ENCODE results near the gene FOSL2.

FOSL2 gene

DNA sequence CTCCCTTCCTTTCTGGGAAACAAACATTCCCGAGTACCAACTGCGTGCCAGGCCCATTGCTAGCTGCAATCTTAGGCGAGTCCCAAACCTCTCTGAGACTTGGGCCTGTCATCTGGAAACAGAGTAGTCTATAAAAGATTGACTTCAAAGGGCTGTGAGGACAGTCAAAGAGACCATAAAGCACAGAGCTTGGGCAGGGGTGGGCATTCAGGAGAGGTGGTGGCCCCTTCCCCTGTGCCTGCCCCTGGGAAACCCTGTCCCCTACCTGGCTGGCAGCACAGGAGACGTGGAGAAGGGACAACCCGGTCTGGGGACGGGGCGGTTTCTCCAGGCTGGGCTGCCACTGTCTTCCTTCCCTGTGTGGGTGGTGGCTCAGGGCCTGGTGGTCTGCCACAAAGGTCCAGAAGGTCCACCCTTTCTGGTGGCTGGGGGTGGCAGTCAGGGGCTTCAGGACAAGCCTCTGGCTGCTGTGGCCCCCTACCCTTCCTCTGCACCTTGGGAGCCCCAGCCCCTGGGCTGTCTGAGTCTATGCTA, 33.9 kb upstream of the FOSL2 start:
- Histone ChIP-seq H3K9me2 (replicated peaks; ENCODE audit: insufficient read depth, low read length) (no peaks in the 10 kb centered on the region), H3K36me3 (replicated peaks; ENCODE audit: insufficient read depth, low read length) (no peaks in the 10 kb centered on the region), H3K79me2 (ENCODE audit: low read length) (no peaks in the 10 kb centered on the region), H3K27me3 (replicated peaks; ENCODE audit: insufficient read depth, low read length) (no peaks in the 10 kb centered on the region), H3F3A (ENCODE audit: insufficient read depth, low read length) (peaks cover 10% of the 10 kb centered on the region), H3K9me3 (replicated peaks; ENCODE audit: insufficient read depth, low read length) (no peaks in the 10 kb centered on the region), H4K20me1 (ENCODE audit: insufficient read depth, low read length) (no peaks in the 10 kb centered on the region), H3K4me1 (ENCODE audit: low read length) (peaks cover 13% of the 10 kb centered on the region), H3K4me2 (ENCODE audit: low read depth, low read length) (peak overlapping the region; percentile 58; the same call in 1 of the 2 replicates), H3K4me3 (ENCODE audit: low read length) (no peak overlapping the region), H2AFZ (ENCODE audit: low read length) (0 out of 2 replicates have a peak overlapping the region, but pooled peaks have one; percentile 16), H3K9ac (ENCODE audit: low read length) (peak overlapping the region; percentile 51; the same call in 1 of the 2 replicates), H3K27ac (ENCODE audit: low read length) (peak overlapping the region; percentile 80; the same call in 1 of the 2 replicates)
- no peak for TF ChIP-seq EZH2 (optimal IDR thresholded peaks at IDR 0.05; ENCODE audit: low read depth, low read length)
- DNase-seq: no peak

GRCh38 chr2:28359222-28360057, 33.2 kb upstream of the FOSL2 start:
- Histone ChIP-seq H3K9me3 (replicated peaks; ENCODE audit: insufficient read depth, low read length) (no peaks in the 10 kb centered on the region), H3F3A (ENCODE audit: insufficient read depth, low read length) (peaks cover 10% of the 10 kb centered on the region), H2AFZ (ENCODE audit: low read length) (peak overlapping the region; percentile 21; the same call in 1 of the 2 replicates), H4K20me1 (ENCODE audit: insufficient read depth, low read length) (no peaks in the 10 kb centered on the region), H3K27me3 (replicated peaks; ENCODE audit: insufficient read depth, low read length) (no peaks in the 10 kb centered on the region), H3K9me2 (replicated peaks; ENCODE audit: insufficient read depth, low read length) (no peaks in the 10 kb centered on the region), H3K4me1 (ENCODE audit: low read length) (peaks cover 13% of the 10 kb centered on the region), H3K4me2 (ENCODE audit: low read depth, low read length) (peak overlapping the region; percentile 58; the same call in 1 of the 2 replicates), H3K79me2 (ENCODE audit: low read length) (no peaks in the 10 kb centered on the region), H3K27ac (ENCODE audit: low read length) (peak overlapping the region; percentile 80), H3K36me3 (replicated peaks; ENCODE audit: insufficient read depth, low read length) (no peaks in the 10 kb centered on the region), H3K9ac (ENCODE audit: low read length) (peak overlapping the region; percentile 51), H3K4me3 (ENCODE audit: low read length) (no peak overlapping the region; the same call in 1 of the 2 replicates)
- no peak for TF ChIP-seq CTCF (IDR thresholded peaks at IDR 0.05; ENCODE audit: low read length)
- TF ChIP-seq EZH2phosphoT487 (IDR thresholded peaks at IDR 0.05; ENCODE audit: low read length): no peak
- TF ChIP-seq EZH2 (optimal IDR thresholded peaks at IDR 0.05; ENCODE audit: low read depth, low read length): no peak
- DNase-seq: peak; percentile 88

- H3K9ac ChIP-seq (ENCODE audit: low read length): peak overlapping the region; percentile 51
- H3K79me2 ChIP-seq (ENCODE audit: low read length): no peaks in the 10 kb centered on the region
- H4K20me1 ChIP-seq (ENCODE audit: insufficient read depth, low read length): no peaks in the 10 kb centered on the region
- H3K27me3 ChIP-seq (replicated peaks; ENCODE audit: insufficient read depth, low read length): no peaks in the 10 kb centered on the region
- H3K36me3 ChIP-seq (replicated peaks; ENCODE audit: insufficient read depth, low read length): no peaks in the 10 kb centered on the region
- DNase-seq: no peak
- peaks cover 13% of the 10 kb centered on the region for H3K4me1 ChIP-seq (ENCODE audit: low read length)
- H2AFZ ChIP-seq (ENCODE audit: low read length): peak overlapping the region; percentile 21; the same call in 1 of the 2 replicates
- H3K27ac ChIP-seq (ENCODE audit: low read length): peak overlapping the region; percentile 80
- H3K4me2 ChIP-seq (ENCODE audit: low read depth, low read length): peak overlapping the region; percentile 58; the same call in 1 of the 2 replicates
- H3K9me3 ChIP-seq (replicated peaks; ENCODE audit: insufficient read depth, low read length): no peaks in the 10 kb centered on the region
- no peaks in the 10 kb centered on the region for H3K9me2 ChIP-seq (replicated peaks; ENCODE audit: insufficient read depth, low read length)
- TF ChIP-seq CTCF (IDR thresholded peaks at IDR 0.05; ENCODE audit: low read length): no peak
- H3K4me3 ChIP-seq (ENCODE audit: low read length): no peak overlapping the region
- peaks cover 10% of the 10 kb centered on the region for H3F3A ChIP-seq (ENCODE audit: insufficient read depth, low read length)
Measured at GRCh38 chr2:28360058-28360717, 32.5 kb upstream of the FOSL2 start.
